Measurements from ENCODE around the gene TSC2. TPM values are rescaled to one million over a fixed set of nuclear protein-coding genes. Genes with fewer than 3 reads are reported as not detected.
A peak's percentile ranks its signal among the peaks of the same experiment; 100 is the strongest.
"Not testable (repeated sequence)": the region's sequence is repeated elsewhere in the genome, so short reads cannot be mapped to it uniquely, and the experiment has no call there.

The TSC2 gene
- total and polyA plus RNA-seq, 9 of the 15 experiments (the other 6 are each of a cell fraction or from before 2014, with no cell fraction given), result 1.3 to 68.1 (median 16.6) TPM

DNA sequence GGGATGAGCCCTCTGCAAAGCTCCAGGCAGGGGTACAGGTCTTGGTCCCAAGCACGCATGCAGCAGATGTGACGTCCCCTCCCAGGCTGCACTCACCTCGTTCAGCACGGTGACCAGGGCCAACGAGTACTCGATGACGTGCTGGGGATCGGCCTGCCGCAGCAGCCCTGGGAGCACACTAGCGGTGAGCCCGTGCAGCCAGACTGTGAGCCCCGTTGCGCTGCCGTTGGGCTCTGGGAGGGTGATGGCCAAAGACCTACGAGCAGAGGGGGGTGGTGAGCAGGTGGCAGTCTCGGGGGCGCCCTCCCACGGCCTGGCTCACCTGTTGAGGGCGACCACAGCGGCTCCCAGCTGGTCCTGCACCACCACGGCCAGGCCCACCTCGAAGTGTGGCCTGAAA lies 58.0 kb downstream of the TSC2 start:
- ATAC-seq; H3K4me3 ChIP-seq; H3K9me3 ChIP-seq (replicated peaks; ENCODE audit: control insufficient read depth, insufficient read depth, low read depth, low read length); intact Hi-C loops (cut with micrococcal nuclease); H3K9me1 ChIP-seq (ENCODE audit: control insufficient read depth, insufficient read depth, low read length); in situ Hi-C loops (cut with MboI); H3K4me1 ChIP-seq (replicated peaks in 1 of 2; ENCODE audit: control insufficient read depth in 2 of 2, insufficient read depth in 2 of 2, low read length in 2 of 2); DNase-seq (ENCODE audit: extremely low read depth in 1 of 4, low spot score in 3 of 4); H3K9ac ChIP-seq (ENCODE audit: insufficient read depth in 1 of 2, low read depth in 2 of 2, low read length in 2 of 2); H2AFZ ChIP-seq (ENCODE audit: low read depth, low read length); H3K79me2 ChIP-seq (ENCODE audit: control insufficient read depth, insufficient read depth, low read length); FAIRE-seq; CTCF ChIA-PET (ENCODE audit: low intra/inter-chr PET ratio); H3K27me3 ChIP-seq (ENCODE audit: control insufficient read depth in 2 of 2, insufficient read depth in 2 of 2, low read length in 2 of 2); H3K4me2 ChIP-seq (ENCODE audit: insufficient read depth, low read length); H4K20me1 ChIP-seq (replicated peaks; ENCODE audit: control insufficient read depth, insufficient read depth, low read length); BruUV-seq (replicated peaks); H3K27ac ChIP-seq (ENCODE audit: extremely low read depth, low read depth, low read length): not testable (repeated sequence)
- H3K36me3 ChIP-seq (ENCODE audit: control insufficient read depth, insufficient read depth, low read length), result peaks cover 18% of the 10 kb centered on the region; the same call in 1 of the 3 replicates
- WGBS (ENCODE audit: insufficient coverage, low coverage, missing lambda C conversion rate), result 93% methylated on average over 12 of the region's 22 CpGs
- POLR2A ChIA-PET, result interaction anchor here (0.5 kb wide), 1 partner anchor 34 kb away, joined by 3 read pairs; no protein-coding TSS in a partner anchor

DNA sequence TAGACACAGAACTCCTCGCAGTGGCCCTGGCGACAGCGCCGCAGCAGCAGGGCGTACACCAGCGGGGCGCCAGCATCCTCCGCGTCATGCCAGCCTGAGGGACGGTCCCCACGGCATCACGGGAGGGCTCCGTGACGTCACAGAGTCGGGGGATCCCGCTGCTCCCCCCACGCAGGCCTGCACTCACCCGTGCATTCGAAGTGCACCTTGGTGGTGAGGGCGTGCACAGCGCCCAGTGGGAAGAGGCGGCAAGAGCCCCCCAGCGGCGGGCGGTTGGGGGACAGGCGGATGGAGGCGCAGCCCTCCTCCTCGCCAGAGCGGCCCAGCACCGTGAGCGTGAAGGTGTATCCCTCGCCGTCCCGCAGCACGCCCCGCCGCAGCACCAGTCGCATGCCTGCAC lies 58.4 kb downstream of the TSC2 start:
- TF ChIP-seq POLR2G (IDR thresholded peaks at IDR 0.05; ENCODE audit: low read depth, low read length), result peak; percentile 15; the same call in 1 of the 2 replicates
- H3K4me3 ChIP-seq; CTCF ChIA-PET (ENCODE audit: low intra/inter-chr PET ratio); H3K4me2 ChIP-seq (ENCODE audit: insufficient read depth, low read length); BruUV-seq (replicated peaks); H3K27me3 ChIP-seq (ENCODE audit: control insufficient read depth in 2 of 2, insufficient read depth in 2 of 2, low read length in 2 of 2); FAIRE-seq; DNase-seq (ENCODE audit: extremely low read depth in 1 of 4, low spot score in 3 of 4); POLR2A ChIA-PET; H3K4me1 ChIP-seq (replicated peaks in 1 of 2; ENCODE audit: control insufficient read depth in 2 of 2, insufficient read depth in 2 of 2, low read length in 2 of 2); intact Hi-C loops (cut with micrococcal nuclease); H3K27ac ChIP-seq (ENCODE audit: extremely low read depth, low read depth, low read length); H4K20me1 ChIP-seq (replicated peaks; ENCODE audit: control insufficient read depth, insufficient read depth, low read length); H3K9me3 ChIP-seq (replicated peaks; ENCODE audit: control insufficient read depth, insufficient read depth, low read depth, low read length); H3K79me2 ChIP-seq (ENCODE audit: control insufficient read depth, insufficient read depth, low read length); H3K9me1 ChIP-seq (ENCODE audit: control insufficient read depth, insufficient read depth, low read length); in situ Hi-C loops (cut with MboI); H2AFZ ChIP-seq (ENCODE audit: low read depth, low read length); ATAC-seq; H3K9ac ChIP-seq (ENCODE audit: insufficient read depth in 1 of 2, low read depth in 2 of 2, low read length in 2 of 2): not testable (repeated sequence)
- peaks cover 23% of the 10 kb centered on the region; the same call in 1 of the 3 replicates for H3K36me3 ChIP-seq (ENCODE audit: control insufficient read depth, insufficient read depth, low read length)
- WGBS (ENCODE audit: insufficient coverage, low coverage, missing lambda C conversion rate), result 96% methylated on average over 23 of the region's 38 CpGs

Measured in K562 (cell line).